ENCODE measurements around the gene FGR. TPM values are rescaled to one million over a fixed set of nuclear protein-coding genes. Genes with fewer than 3 reads are reported as not detected.
"Not testable (repeated sequence)": the region's sequence is repeated elsewhere in the genome, so short reads cannot be mapped to it uniquely, and the experiment has no call there.

The FGR gene
- total RNA-seq, 2 donors from 2014 or later, result 17.0 to 21.5 TPM

DNA sequence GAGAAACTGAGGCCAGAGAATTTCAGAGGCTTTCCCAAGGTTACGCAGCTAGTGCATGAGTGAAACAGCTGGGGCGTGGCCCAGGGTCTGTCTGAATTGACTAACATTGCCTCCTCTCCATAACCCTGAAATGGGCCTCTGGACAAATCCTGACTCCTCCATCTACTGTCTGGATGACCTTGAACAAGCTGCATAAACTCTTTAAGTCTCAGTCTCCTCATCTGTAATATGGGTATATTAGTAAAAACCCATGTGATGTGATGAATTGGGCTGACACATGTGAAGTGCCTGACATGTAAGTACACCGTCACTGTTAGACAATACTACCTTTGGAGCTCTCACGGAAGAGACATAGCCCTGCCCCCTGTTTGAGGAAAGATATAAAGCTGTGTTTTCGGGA lies 12.3 kb upstream of the FGR start:
- no peak for DNase-seq (ENCODE audit: low spot score)
- Histone ChIP-seq H3K27me3 (replicated peaks; ENCODE audit: insufficient read depth) (no peaks in the 10 kb centered on the region), H3K9me3 (no peaks in the 10 kb centered on the region), H3K36me3 (no peaks in the 10 kb centered on the region), H3K4me1 (ENCODE audit: control insufficient read depth in 1 of 2, low read depth in 2 of 2) (peaks cover 12 to 20% of the 10 kb centered on the region in 2 donors), H3K4me3 (no peak overlapping the region), H3K27ac (no peak overlapping the region)
- no peak for ATAC-seq (ENCODE audit: insufficient number of reproducible peaks, low FRiP score, low read depth)
- TF ChIP-seq, protein P1, sequence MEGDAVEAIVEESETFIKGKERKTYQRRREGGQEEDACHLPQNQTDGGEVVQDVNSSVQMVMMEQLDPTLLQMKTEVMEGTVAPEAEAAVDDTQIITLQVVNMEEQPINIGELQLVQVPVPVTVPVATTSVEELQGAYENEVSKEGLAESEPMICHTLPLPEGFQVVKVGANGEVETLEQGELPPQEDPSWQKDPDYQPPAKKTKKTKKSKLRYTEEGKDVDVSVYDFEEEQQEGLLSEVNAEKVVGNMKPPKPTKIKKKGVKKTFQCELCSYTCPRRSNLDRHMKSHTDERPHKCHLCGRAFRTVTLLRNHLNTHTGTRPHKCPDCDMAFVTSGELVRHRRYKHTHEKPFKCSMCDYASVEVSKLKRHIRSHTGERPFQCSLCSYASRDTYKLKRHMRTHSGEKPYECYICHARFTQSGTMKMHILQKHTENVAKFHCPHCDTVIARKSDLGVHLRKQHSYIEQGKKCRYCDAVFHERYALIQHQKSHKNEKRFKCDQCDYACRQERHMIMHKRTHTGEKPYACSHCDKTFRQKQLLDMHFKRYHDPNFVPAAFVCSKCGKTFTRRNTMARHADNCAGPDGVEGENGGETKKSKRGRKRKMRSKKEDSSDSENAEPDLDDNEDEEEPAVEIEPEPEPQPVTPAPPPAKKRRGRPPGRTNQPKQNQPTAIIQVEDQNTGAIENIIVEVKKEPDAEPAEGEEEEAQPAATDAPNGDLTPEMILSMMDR (IDR thresholded peaks at IDR 0.05), result no peak

DNA sequence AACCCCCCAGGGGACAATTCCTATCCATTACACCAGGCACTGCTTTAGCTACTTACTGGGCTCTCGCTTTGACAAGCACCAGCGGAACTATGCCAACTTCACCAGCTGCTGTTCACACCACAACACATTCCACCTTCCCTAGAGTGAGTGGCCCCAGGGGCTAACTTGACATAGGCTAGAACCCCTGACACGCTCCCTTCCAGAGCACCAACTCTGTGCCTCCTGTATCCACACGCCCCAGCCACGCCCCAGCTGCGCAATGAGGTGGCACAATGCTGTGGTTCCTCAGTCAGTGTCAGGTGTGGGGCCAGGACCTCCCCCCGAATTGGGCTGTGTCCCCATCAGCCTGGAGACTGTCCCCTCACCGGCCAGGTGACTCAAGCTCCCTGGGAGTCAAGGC lies 11.7 kb upstream of the FGR start:
- ATAC-seq (ENCODE audit: insufficient number of reproducible peaks, low FRiP score, low read depth), result no peak

DNA sequence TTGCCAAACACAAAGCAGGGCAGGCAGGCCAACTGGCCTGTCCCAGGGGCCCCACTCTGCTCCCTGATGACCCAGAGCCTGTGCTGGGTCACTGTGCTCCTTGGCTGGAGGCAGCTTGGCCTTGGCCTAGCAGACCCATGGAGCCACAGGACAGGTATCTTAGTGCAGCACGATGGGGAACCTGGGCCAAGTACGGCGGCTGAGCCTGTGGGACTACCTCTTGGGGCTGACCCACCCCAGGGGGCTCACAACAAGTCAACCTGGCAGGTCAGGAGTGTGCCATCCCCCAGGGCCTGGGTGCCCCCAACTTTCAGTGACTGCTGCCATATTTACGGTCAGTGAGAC lies 10.1 kb upstream of the FGR start:
- no peaks in the 10 kb centered on the region for H3K9me3 ChIP-seq
- H3K36me3 ChIP-seq, result no peaks in the 10 kb centered on the region
- no peak overlapping the region for H3K4me3 ChIP-seq
- peaks cover 6 to 11% of the 10 kb centered on the region in 2 donors for H3K4me1 ChIP-seq (ENCODE audit: control insufficient read depth in 1 of 2, low read depth in 2 of 2)
- TF ChIP-seq, protein P1 (IDR thresholded peaks at IDR 0.05), result no peak
- ATAC-seq (ENCODE audit: insufficient number of reproducible peaks, low FRiP score, low read depth) (no peak), DNase-seq (ENCODE audit: low spot score) (no peak)
- no peaks in the 10 kb centered on the region for H3K27me3 ChIP-seq (replicated peaks; ENCODE audit: insufficient read depth)
- no peak overlapping the region for H3K27ac ChIP-seq

More for the DNA sequence above, 11.7 kb upstream of the FGR start:
- Histone ChIP-seq H3K27ac (no peak overlapping the region), H3K36me3 (no peaks in the 10 kb centered on the region), H3K9me3 (no peaks in the 10 kb centered on the region), H3K27me3 (replicated peaks; ENCODE audit: insufficient read depth) (no peaks in the 10 kb centered on the region), H3K4me1 (ENCODE audit: control insufficient read depth in 1 of 2, low read depth in 2 of 2) (peaks cover 12 to 20% of the 10 kb centered on the region in 2 donors), H3K4me3 (no peak overlapping the region)
- TF ChIP-seq, protein P1 (IDR thresholded peaks at IDR 0.05), result no peak
- no peak for DNase-seq (ENCODE audit: low spot score)

DNA sequence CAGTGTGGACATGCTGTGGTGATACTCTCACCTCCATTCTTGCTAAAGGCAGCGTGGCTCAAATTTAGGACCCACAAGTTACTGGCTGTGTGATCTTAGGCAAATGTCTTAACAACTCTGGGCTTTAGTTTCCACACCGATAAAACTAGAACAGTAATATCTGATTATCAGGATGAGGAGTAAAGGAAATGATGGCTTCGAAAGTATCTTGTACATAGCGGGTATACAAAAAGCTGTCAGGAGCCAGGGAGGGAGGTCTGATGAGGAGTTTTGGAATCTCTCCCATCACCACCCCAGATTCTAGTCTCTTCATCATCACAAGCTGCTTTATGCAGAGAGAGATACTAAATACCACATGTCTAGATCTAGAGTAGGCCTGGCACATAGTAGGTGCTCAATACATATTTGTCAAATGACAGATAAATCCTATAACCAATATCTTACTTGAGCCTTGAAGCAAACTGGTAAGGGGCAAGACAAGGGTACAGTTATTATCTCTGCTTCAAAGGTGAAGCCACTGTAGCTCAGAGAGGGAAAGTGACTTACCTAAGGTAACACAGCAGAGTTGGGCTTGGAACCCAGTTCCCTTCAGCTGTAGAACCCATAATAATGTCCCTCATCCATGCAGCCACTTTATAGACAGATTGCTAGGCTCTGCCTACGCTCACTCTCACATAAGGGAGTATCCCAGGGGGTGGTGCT lies 9.5 kb upstream of the FGR start:
- no peaks in the 10 kb centered on the region for H3K27me3 ChIP-seq (replicated peaks; ENCODE audit: insufficient read depth)
- peaks cover 6 to 10% of the 10 kb centered on the region in 2 donors for H3K4me1 ChIP-seq (ENCODE audit: control insufficient read depth in 1 of 2, low read depth in 2 of 2)
- TF ChIP-seq, protein P1 (IDR thresholded peaks at IDR 0.05), result no peak
- H3K4me3 ChIP-seq, result no peak overlapping the region
- DNase-seq (ENCODE audit: low spot score), result no peak
- H3K36me3 ChIP-seq, result no peaks in the 10 kb centered on the region
- ATAC-seq (ENCODE audit: insufficient number of reproducible peaks, low FRiP score, low read depth), result no peak
- H3K9me3 ChIP-seq, result no peaks in the 10 kb centered on the region
- no peak overlapping the region for H3K27ac ChIP-seq

DNA sequence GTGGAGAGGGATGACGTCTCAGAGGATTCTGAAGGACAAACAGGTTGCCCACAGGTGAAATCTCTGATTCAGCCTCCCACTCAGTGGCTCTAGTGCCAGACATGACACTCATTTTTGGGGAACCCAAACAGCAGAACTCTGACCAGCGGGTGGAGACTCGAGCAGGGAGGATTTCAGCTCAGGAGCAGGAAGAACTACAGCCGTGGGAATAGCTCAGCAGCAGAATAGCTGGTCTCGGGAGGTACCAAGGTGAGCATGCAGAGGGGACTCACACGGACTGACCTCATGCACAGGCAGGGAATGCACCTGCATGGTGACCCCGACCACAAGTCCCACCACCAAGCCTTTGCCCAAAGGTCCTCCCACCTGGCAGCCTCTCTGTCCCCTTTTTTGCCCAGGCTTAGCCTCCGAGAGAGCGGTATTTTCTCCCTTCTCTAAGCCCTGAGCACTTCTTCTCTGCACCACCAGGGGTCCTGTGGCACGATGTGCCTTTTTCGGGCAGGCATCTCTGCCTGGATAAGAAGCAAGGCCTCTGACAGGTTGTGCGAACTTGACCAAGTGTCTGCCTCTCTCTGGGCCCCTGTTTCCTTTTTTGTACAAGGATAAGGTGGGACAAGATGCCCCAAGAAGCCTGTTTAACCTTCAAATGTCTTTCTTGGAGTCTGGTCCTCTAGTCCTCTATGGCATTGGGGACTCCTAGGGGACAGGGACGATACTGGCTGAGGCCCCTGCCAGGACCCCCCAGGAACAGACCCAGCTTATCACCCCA lies 8.8 kb upstream of the FGR start:
- no peak overlapping the region for H3K27ac ChIP-seq
- TF ChIP-seq, protein P1 (IDR thresholded peaks at IDR 0.05), result peak; percentile 88
- ATAC-seq (ENCODE audit: insufficient number of reproducible peaks, low FRiP score, low read depth) (no peak), DNase-seq (ENCODE audit: low spot score) (no peak)
- no peaks in the 10 kb centered on the region for H3K27me3 ChIP-seq (replicated peaks; ENCODE audit: insufficient read depth)
- no peak overlapping the region for H3K4me3 ChIP-seq
- H3K9me3 ChIP-seq, result no peaks in the 10 kb centered on the region
- H3K36me3 ChIP-seq, result no peaks in the 10 kb centered on the region
- peaks cover 4 to 6% of the 10 kb centered on the region in 2 donors for H3K4me1 ChIP-seq (ENCODE audit: control insufficient read depth in 1 of 2, low read depth in 2 of 2)

DNA sequence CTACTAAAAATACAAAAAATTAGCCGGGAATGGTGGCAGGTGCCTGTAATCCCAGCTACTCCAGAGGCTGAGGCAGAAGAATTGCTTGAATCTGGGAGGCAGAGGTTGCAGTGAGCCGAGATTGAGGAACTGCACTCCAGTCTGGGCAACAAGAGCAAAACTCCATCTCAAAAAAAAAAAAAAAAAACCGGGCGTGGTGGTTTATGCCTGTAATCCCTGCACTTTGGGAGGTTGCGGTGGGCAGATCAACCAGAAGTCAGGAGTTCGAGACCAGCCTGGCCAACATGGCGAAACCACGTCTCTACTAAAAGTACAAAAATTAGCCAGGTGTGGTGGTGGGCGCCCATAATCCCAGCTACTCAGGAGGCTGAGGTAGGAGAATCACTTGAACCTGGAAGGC lies 5.5 kb upstream of the FGR start:
- not testable (repeated sequence) for H3K36me3 ChIP-seq; H3K27ac ChIP-seq; DNase-seq (ENCODE audit: low spot score); H3K27me3 ChIP-seq (replicated peaks; ENCODE audit: insufficient read depth); H3K9me3 ChIP-seq; H3K4me3 ChIP-seq; ATAC-seq (ENCODE audit: insufficient number of reproducible peaks, low FRiP score, low read depth); H3K4me1 ChIP-seq (ENCODE audit: control insufficient read depth in 1 of 2, low read depth in 2 of 2)
